GM21723 (cell line): ENCODE data around the gene ZMYM3.

Experiments
- ATAC-seq: cut with Tn5 transposase; IDR thresholded peaks from one replicate; pipeline ENCODE4 v1.9.1; 2021; ENCODE audit warnings: mild to moderate bottlenecking, moderate library complexity; ENCODE audit not compliant: unreplicated experiment

The ZMYM3 gene

GRCh38 chrX:71253253-71254091 is 468 bp downstream of the ZMYM3 start:
- ATAC-seq = no peak

GRCh38 chrX:71252221-71252620 is 1.7 kb downstream of the ZMYM3 start:
- ATAC-seq = no peak

- ATAC-seq = no peak
These were observed 2.4 kb downstream of the ZMYM3 start for GRCh38 chrX:71251466-71251973.

DNA sequence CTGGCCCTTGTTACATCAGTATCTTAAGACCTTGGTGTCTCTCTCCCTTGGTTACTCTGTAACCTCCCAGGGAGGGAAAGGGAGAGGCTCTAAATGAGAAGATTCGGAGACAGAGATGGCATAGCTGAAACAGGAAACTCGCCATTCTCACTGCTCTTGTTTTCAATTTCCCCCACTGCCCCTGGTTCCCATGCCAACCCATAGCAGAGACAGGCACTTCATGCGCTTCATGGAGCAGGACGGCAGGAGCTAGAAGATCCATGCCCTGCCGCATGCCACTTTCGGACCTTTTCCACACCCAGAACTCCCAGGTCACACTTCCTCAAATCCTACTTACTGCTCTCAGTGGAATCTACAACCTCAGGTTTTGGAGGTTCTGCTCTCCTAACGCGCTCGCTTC is 3.1 kb downstream of the ZMYM3 start:
- no peak for ATAC-seq

GRCh38 chrX:71245159-71245558 is 8.8 kb downstream of the ZMYM3 start:
- ATAC-seq = no peak

DNA sequence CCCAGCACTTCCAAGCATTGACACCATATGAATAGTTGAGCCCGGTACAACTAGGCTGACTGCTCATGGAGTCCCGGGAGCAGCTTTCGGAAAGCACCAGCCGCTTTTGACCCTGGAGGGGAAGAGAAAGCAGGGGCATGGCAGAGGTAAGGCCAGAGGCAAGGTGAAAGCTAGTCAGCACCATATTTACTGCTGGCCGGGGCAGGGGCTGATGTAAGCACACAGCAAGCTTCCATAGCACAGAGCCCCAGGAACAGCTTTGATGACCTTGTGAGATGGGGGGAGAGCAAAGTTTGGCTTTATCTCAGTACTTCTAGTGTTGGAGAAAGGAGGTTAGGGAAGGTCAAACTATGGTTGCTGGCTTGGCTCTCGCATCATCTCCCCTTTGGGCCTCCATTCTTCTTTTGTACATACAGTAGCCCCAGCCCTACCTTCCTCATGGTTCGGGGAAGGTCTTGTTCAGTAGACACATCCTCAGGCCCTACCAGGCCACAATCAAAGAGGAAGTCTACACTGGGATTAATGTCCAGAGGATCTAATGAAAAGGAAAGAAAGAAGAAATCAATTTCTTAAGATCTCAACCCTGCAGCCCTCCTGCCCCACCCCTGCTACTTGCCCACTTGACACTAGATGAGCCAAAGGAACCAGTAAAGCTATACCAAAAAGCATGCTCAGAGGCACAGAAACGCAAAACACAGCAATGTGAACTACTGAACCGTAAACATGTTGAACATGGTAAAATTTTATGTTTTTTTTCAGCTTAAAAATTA is 9.4 kb downstream of the ZMYM3 start:
- ATAC-seq = no peak

DNA sequence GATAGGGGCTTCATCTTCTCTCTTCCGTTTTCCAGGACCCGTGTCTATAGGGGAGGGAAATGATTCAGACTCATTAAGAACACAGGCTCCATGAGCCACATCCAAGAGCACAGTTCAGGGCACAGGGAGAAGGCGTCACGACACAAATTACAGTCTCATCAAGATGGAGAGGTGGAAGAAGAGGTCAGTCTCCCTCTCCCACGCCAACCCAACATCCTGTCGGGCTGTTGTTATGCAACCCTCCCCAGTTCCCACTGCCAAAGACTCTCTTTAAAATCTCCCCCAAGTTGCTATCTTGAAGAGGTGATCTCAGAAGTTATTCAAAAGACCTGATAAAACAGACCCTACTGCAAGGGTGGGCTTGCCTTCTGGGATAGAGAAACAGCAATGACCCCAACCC is 12.6 kb downstream of the ZMYM3 start:
- no peak for ATAC-seq

DNA sequence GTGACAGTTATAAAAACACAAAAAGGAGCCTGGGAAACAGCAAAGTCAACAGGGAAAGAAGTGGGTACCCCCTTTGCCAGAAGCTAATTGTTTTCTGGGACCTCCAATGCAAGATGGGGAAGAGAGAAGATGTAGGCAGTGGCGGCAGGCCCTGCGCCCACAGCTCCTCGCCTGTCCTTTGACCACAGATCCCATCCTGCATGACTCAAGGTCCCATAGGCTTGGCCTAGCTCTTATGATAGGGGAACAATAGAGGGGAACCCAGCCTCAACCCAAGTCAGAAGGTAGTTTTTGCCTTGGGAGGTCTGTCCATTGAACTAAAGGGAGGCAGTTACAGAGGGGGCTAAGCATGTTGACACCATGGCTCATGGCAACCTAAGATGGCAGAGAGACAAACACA is 14.2 kb downstream of the ZMYM3 start:
- no peak for ATAC-seq

DNA sequence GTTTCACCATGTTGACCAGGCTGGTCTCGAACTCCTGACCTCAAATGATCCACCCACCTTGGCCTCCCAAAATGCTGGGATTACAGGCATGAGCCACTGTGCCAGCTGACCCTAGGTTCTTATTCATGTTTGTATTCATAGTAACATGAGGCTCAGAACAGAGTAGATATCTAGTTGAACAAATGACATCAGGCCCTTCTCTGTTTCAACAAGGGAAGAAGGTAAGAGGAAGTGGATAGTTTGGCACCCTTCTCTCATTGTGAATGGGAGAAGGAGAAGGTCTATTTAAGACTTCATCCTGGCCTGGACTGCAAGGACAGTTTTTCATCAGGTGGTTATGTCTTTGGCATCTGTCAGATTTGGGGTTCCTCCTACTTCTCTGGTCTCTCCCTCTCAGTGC is 17.1 kb downstream of the ZMYM3 start:
- ATAC-seq = no peak

GRCh38 chrX:71235482-71235881 is 18.5 kb downstream of the ZMYM3 start:
- no peak for ATAC-seq

DNA sequence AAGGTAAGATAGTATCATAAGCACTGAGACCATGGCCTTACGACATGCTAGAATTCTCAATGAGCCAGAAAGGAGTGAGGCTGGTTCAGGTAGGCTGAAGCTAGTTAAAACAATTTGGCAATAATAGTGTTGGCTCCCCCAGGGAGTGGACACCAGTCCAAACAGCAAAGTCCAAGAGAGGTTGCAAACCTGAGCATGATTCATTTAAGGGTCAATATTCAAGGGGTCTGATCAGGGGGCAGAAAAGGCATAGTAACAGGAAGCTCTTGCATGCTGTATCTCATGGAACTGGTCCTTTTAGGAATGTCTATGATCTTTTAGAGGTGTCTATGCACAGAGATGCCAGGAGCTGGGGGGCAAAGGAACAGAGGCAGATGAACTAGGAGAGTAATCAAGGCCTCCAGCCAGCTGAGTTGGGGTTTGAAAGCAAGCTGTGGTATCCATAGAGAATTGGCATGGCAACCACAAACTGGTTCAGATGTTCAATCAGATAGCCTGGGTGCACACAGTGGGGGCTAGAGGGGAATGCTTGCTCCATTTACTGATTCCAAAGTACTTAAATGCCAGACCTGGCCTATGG is 25.8 kb downstream of the ZMYM3 start:
- no peak for ATAC-seq

DNA sequence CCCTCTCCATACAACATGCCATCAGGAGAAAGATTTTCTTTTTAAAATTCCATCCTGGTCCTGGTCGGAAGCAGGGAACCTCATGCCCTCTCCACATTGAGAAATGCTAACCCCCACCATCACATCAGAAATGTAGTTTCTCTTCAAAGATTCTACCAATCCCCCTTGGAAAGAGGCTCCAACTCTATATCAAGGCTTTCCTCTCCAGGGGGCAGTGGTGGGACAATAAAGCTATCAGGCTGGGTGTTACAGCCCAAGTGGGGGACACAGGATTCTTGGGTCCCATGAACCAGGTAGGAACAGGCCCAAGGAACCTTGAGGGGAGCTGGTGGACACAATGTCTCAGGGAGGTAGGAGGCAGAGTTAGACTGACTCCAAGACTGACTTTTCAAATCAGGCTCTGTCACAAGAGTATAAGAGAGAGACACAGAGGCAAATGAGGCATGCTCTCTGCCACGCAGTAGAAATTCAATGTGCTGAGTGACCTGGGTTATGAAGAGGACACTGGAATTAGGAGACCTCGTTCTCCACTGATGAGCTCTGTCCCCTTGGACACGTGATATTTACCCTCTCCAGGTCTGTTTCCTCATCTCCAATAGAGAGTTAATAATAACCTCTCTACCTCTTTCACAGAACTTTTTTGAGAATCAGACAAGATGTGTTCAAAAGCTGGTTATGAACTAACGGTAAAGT is 26.4 kb downstream of the ZMYM3 start:
- no peak for ATAC-seq

- ATAC-seq = no peak
These were observed 28.3 kb downstream of the ZMYM3 start for GRCh38 chrX:71225676-71226075.

GRCh38 chrX:71225009-71225408 is 28.9 kb downstream of the ZMYM3 start:
- no peak for ATAC-seq

DNA sequence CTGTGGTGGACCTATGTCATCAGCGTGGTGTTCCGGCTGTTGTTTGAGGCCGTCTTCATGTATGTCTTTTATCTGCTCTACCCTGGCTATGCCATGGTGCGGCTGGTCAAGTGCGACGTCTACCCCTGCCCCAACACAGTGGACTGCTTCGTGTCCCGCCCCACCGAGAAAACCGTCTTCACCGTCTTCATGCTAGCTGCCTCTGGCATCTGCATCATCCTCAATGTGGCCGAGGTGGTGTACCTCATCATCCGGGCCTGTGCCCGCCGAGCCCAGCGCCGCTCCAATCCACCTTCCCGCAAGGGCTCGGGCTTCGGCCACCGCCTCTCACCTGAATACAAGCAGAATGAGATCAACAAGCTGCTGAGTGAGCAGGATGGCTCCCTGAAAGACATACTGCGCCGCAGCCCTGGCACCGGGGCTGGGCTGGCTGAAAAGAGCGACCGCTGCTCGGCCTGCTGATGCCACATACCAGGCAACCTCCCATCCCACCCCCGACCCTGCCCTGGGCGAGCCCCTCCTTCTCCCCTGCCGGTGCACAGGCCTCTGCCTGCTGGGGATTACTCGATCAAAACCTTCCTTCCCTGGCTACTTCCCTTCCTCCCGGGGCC is 29.7 kb downstream of the ZMYM3 start:
- no peak for ATAC-seq

GRCh38 chrX:71222929-71223328 is 31.0 kb downstream of the ZMYM3 start, which contains the start of gene GJB1:
Gene GJB1, plus strand, starts transcription at chrX:71223224. Its CDS starts 484 bp downstream, at chrX:71223708.
- ATAC-seq = no peak

- ATAC-seq = no peak
These were observed 32.8 kb downstream of the ZMYM3 start for GRCh38 chrX:71221145-71221544.

- no peak for ATAC-seq
These were observed 36.6 kb downstream of the ZMYM3 start for GRCh38 chrX:71217298-71217697.

DNA sequence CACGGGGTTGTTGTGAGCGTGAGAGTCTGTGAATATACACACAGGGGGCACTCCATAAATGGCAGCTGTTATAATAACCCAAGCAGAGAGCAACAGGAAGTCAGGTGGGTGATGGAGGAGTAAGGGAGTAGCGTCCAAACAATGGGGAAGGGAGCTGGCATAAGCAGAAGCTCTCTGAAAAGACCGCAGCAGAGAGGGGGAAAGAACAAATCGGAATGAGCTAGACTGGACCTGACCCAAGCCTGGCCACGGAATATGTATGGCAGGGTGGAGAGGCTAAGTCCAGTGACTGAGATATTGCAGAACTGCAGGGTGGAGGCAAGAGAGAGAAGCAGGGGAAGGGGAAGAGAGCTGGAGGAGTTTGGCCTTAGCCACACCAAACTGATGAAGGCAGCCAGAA is 37.5 kb downstream of the ZMYM3 start:
- no peak for ATAC-seq

DNA sequence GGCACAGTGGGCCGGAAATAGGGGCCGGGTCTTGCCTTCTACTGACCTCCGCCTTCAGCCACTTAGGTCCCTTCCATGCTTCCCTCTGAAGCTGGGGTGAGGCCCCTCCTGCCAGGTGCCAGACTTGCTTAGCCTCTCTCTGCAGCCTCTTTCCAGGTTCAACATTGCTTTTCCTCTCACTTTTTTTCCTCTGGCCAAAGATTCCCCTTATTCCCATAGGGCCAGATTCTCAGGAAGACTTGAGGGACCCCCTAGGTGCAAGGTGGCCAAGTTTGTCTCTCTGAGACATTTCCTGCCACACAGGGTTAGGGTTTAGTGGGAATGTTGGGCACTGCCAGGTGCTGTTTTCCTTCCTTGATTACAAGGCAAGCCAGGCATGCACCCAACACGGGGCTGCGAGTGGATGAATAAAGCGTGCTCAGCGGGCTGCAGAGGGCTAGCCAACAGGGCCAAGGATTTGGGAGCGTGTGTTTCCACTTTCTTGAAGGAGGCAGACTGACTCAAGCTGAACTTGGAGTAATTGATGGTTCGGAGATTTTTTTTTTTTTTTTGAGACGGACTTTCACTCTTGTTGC is 38.5 kb downstream of the ZMYM3 start:
- no peak for ATAC-seq
